HepG2 (cell line): ENCODE results near the gene NRSN2. TPM values are rescaled to one million over a fixed set of nuclear protein-coding genes. Genes with fewer than 3 reads are reported as not detected.
A peak's percentile ranks its signal among the peaks of the same experiment; 100 is the strongest.

Experiments used
- CHD2 ChIP-seq: IDR thresholded peaks from 2 replicates; pipeline ENCODE4 v1.6.1; 2011; ENCODE audit warnings: low read depth, low read length, improper control_type of control experiment
- ELF3 ChIP-seq: IDR thresholded peaks from 2 replicates; pipeline ENCODE4 v1.6.1; 2016; ENCODE audit warnings: missing genetic modification reagents, missing compliant biosample characterization
- HIVEP1 ChIP-seq: sonication (generic); formaldehyde crosslinking; IDR thresholded peaks from 2 replicates; pipeline ENCODE4 v1.4.0; 2020; ENCODE audit warnings: mild to moderate bottlenecking, missing genetic modification reagents
- KDM2A ChIP-seq: sonication (generic); formaldehyde crosslinking; IDR thresholded peaks from 2 replicates; pipeline ENCODE4 v1.4.0; 2020; ENCODE audit warnings: low read depth, missing genetic modification reagents, borderline replicate concordance
- RFXANK ChIP-seq: IDR thresholded peaks from 2 replicates; pipeline ENCODE4 v1.6.1; 2016
- SMARCC2 ChIP-seq: fragments of 450-650 bp; IDR thresholded peaks from 2 replicates; pipeline ENCODE4 v1.6.1; 2017; ENCODE audit warnings: antibody characterized with exemption, mild to moderate bottlenecking
- ZBTB1 ChIP-seq: sonication (generic); formaldehyde crosslinking; IDR thresholded peaks from 2 replicates; pipeline ENCODE4 v1.4.0; 2020; ENCODE audit warnings: missing genetic modification reagents, borderline replicate concordance
- ZNF382 ChIP-seq: sonication (generic); formaldehyde crosslinking; IDR thresholded peaks from 2 replicates; pipeline ENCODE4 v1.5.0; 2020; ENCODE audit warnings: missing genetic modification reagents, mild to moderate bottlenecking, borderline replicate concordance
- ZNF547 ChIP-seq: sonication (generic); formaldehyde crosslinking; IDR thresholded peaks from 2 replicates; pipeline ENCODE4 v1.5.1; 2020; ENCODE audit warnings: mild to moderate bottlenecking, missing genetic modification reagents
- ZNF619 ChIP-seq: sonication (generic); formaldehyde crosslinking; IDR thresholded peaks from 2 replicates; pipeline ENCODE4 v1.4.0; 2020; ENCODE audit warnings: mild to moderate bottlenecking, missing genetic modification reagents
- ZNF737 ChIP-seq: sonication (generic); formaldehyde crosslinking; IDR thresholded peaks from 2 replicates; pipeline ENCODE4 v1.5.0; 2020; ENCODE audit warnings: missing genetic modification reagents, mild to moderate bottlenecking, borderline replicate concordance
- ZNF792 ChIP-seq: IDR thresholded peaks from 2 replicates; pipeline ENCODE4 v1.6.1; 2016
- ZSCAN12 ChIP-seq: sonication (generic); formaldehyde crosslinking; IDR thresholded peaks from 2 replicates; pipeline ENCODE4 v1.9.0; 2021; ENCODE audit warnings: mild to moderate bottlenecking, missing genetic modification reagents
- polyA plus RNA-seq, 8 experiments: library from polyadenylated mRNA; depleted of rRNA in 3 of 8; stranded (reverse) in 7 of 8; unstranded in 1 of 8; fragments of >200 nt; fragmentation: Illumina TruSeq in 4 of 8; extraction: Trizol in 4 of 8; gene quantifications; 2 replicates each; pipeline versions ENCODE4 v1.2.1 to v1.2.3, GENCODE V29; 2011 to 2016; ENCODE audit warnings: low read depth in 4 of 8, missing spikeins in 1 of 8, mixed read lengths in 1 of 8; ENCODE audit not compliant: insufficient read depth in 1 of 8
- total RNA-seq, 5 experiments: library from RNA; depleted of rRNA; stranded (reverse); fragments of >200 nt; fragmentation: Illumina TruSeq; extraction: Trizol; gene quantifications; 2 replicates each; pipeline ENCODE4 v1.2.3, GENCODE V29; 2016; ENCODE audit warnings: low read depth in 1 of 5
- TF ChIP-seq, protein P1 (sequence below): sonication (generic); formaldehyde crosslinking; IDR thresholded peaks from 2 replicates; pipeline ENCODE4 v1.8.0; 2022; ENCODE audit warnings: low read depth, missing genetic modification reagents
- TF ChIP-seq, protein P2 (sequence below): sonication (generic); formaldehyde crosslinking; IDR thresholded peaks from 2 replicates; pipeline ENCODE4 v1.4.0; 2020; ENCODE audit warnings: missing genetic modification reagents, borderline replicate concordance
- TF ChIP-seq, protein P3 (sequence below): sonication (generic); formaldehyde crosslinking; IDR thresholded peaks from 2 replicates; pipeline ENCODE4 v1.4.0; 2020; ENCODE audit warnings: mild to moderate bottlenecking, low read depth, missing genetic modification reagents
- TF ChIP-seq, protein P4 (sequence below): sonication (generic); formaldehyde crosslinking; IDR thresholded peaks from 2 replicates; pipeline ENCODE4 v1.5.0; 2020; ENCODE audit warnings: mild to moderate bottlenecking, missing genetic modification reagents, borderline replicate concordance
- TF ChIP-seq, protein P5 (sequence below): IDR thresholded peaks from 2 replicates; pipeline ENCODE4 v1.6.1; 2016; ENCODE audit warnings: control low read depth
- TF ChIP-seq, protein P6 (sequence below): sonication (generic); formaldehyde crosslinking; conservative IDR thresholded peaks from 2 replicates; pipeline ENCODE4 v1.4.0; 2020; ENCODE audit warnings: missing genetic modification reagents

NRSN2 gene
- total and polyA plus RNA-seq, 2 of the 13 experiments (the other 11 are each of a cell fraction or from before 2014, with no cell fraction given): 32.3 to 49.4 TPM

DNA sequence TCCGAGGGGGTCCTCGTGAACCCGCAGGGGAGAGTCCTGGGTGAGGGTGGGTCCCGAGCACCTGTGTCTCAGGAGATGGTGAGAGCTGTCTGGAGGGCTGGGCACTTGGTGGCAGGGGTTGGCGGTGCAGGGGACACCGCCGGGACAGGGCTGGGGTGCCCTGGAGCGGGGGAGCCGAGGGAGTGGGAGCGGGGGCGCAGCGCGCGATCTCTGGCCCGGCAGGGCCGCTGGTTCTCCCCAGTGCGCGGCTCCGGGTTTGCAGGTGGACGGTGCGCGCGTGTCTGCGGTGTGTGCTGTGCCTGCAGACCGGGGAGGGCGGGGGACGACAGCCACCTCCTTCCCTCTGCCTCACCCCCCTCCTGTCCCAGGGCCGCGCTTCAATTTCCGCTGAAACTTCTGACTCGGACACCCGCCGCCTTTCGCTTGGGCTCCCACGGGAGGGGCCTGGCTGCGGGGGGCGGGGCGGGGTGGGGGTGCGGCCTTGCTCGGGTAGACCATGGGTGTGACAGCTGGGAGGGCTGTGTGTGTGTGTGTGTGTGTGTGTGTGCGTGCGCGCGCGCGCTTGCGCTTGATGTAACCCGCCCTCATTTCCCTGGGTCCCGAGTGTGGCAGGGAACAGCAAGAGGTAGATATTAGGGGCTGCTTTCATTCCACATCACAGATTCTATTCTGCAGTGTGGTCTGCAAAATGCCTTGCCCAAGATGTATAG is 34.8 kb downstream of the NRSN2 start (continued):
- TF ChIP-seq, protein P1, sequence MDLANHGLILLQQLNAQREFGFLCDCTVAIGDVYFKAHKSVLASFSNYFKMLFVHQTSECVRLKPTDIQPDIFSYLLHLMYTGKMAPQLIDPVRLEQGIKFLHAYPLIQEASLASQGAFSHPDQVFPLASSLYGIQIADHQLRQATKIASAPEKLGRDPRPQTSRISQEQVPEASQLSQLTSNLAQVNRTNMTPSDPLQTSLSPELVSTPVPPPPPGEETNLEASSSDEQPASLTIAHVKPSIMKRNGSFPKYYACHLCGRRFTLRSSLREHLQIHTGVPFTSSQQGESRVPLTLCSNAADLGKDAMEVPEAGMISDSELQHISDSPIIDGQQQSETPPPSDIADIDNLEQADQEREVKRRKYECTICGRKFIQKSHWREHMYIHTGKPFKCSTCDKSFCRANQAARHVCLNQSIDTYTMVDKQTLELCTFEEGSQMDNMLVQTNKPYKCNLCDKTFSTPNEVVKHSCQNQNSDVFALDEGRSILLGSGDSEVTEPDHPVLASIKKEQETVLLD: no peak
- TF ChIP-seq, protein P2, sequence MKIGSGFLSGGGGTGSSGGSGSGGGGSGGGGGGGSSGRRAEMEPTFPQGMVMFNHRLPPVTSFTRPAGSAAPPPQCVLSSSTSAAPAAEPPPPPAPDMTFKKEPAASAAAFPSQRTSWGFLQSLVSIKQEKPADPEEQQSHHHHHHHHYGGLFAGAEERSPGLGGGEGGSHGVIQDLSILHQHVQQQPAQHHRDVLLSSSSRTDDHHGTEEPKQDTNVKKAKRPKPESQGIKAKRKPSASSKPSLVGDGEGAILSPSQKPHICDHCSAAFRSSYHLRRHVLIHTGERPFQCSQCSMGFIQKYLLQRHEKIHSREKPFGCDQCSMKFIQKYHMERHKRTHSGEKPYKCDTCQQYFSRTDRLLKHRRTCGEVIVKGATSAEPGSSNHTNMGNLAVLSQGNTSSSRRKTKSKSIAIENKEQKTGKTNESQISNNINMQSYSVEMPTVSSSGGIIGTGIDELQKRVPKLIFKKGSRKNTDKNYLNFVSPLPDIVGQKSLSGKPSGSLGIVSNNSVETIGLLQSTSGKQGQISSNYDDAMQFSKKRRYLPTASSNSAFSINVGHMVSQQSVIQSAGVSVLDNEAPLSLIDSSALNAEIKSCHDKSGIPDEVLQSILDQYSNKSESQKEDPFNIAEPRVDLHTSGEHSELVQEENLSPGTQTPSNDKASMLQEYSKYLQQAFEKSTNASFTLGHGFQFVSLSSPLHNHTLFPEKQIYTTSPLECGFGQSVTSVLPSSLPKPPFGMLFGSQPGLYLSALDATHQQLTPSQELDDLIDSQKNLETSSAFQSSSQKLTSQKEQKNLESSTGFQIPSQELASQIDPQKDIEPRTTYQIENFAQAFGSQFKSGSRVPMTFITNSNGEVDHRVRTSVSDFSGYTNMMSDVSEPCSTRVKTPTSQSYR (CRISPR knock-in tag): peak; percentile 70
- TF ChIP-seq KDM2A (peak; percentile 82; the same call in 1 of the 2 replicates), ZNF382 (CRISPR knock-in tag) (no peak), ELF3 (CRISPR knock-in tag) (peak; percentile 72; the same call in 1 of the 2 replicates), HIVEP1 (CRISPR knock-in tag) (peak; percentile 49), ZSCAN12 (CRISPR knock-in tag) (peak; percentile 81; the same call in 1 of the 2 replicates), ZNF619 (CRISPR knock-in tag) (peak; percentile 17; the same call in 1 of the 2 replicates), ZNF547 (0 out of 2 replicates have a peak, but pooled peaks have one; percentile 14), RFXANK (no peak), ZNF737 (CRISPR knock-in tag) (no peak), SMARCC2 (no peak), ZBTB1 (CRISPR knock-in tag) (no peak), ZNF792 (peak; percentile 19), CHD2 (no peak; the same call in 1 of the 2 replicates)
- TF ChIP-seq, protein P3, sequence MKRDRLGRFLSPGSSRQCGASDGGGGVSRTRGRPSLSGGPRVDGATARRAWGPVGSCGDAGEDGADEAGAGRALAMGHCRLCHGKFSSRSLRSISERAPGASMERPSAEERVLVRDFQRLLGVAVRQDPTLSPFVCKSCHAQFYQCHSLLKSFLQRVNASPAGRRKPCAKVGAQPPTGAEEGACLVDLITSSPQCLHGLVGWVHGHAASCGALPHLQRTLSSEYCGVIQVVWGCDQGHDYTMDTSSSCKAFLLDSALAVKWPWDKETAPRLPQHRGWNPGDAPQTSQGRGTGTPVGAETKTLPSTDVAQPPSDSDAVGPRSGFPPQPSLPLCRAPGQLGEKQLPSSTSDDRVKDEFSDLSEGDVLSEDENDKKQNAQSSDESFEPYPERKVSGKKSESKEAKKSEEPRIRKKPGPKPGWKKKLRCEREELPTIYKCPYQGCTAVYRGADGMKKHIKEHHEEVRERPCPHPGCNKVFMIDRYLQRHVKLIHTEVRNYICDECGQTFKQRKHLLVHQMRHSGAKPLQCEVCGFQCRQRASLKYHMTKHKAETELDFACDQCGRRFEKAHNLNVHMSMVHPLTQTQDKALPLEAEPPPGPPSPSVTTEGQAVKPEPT (CRISPR knock-in tag): no peak
- TF ChIP-seq, protein P4, sequence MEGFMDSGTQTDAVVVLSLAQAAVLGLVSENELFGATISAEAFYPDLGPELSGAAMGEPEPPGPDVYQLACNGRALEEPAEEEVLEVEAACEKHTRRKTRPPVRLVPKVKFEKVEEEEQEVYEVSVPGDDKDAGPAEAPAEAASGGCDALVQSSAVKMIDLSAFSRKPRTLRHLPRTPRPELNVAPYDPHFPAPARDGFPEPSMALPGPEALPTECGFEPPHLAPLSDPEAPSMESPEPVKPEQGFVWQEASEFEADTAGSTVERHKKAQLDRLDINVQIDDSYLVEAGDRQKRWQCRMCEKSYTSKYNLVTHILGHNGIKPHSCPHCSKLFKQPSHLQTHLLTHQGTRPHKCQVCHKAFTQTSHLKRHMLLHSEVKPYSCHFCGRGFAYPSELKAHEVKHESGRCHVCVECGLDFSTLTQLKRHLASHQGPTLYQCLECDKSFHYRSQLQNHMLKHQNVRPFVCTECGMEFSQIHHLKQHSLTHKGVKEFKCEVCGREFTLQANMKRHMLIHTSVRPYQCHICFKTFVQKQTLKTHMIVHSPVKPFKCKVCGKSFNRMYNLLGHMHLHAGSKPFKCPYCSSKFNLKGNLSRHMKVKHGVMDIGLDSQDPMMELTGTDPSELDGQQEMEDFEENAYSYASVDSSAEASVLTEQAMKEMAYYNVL (CRISPR knock-in tag): peak; percentile 73; the same call in 1 of the 2 replicates
- TF ChIP-seq, protein P5, sequence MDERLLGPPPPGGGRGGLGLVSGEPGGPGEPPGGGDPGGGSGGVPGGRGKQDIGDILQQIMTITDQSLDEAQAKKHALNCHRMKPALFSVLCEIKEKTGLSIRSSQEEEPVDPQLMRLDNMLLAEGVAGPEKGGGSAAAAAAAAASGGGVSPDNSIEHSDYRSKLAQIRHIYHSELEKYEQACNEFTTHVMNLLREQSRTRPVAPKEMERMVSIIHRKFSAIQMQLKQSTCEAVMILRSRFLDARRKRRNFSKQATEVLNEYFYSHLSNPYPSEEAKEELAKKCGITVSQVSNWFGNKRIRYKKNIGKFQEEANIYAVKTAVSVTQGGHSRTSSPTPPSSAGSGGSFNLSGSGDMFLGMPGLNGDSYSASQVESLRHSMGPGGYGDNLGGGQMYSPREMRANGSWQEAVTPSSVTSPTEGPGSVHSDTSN: no peak
- TF ChIP-seq, protein P6, sequence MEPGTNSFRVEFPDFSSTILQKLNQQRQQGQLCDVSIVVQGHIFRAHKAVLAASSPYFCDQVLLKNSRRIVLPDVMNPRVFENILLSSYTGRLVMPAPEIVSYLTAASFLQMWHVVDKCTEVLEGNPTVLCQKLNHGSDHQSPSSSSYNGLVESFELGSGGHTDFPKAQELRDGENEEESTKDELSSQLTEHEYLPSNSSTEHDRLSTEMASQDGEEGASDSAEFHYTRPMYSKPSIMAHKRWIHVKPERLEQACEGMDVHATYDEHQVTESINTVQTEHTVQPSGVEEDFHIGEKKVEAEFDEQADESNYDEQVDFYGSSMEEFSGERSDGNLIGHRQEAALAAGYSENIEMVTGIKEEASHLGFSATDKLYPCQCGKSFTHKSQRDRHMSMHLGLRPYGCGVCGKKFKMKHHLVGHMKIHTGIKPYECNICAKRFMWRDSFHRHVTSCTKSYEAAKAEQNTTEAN: peak; percentile 85; the same call in 1 of the 2 replicates
